GM12801 (cell line): ENCODE data around the gene CDC20.

Experiments used
- TF ChIP-seq, protein P1 (sequence below): IDR thresholded peaks from one replicate; pipeline ENCODE4 v1.5.1; 2011; ENCODE audit warnings: control low read depth; ENCODE audit not compliant: insufficient read length; ENCODE audit errors: extremely low read depth

CDC20 gene

GRCh38 chr1:43382027-43382779 lies 23.4 kb downstream of the CDC20 start:
- TF ChIP-seq, protein P1, sequence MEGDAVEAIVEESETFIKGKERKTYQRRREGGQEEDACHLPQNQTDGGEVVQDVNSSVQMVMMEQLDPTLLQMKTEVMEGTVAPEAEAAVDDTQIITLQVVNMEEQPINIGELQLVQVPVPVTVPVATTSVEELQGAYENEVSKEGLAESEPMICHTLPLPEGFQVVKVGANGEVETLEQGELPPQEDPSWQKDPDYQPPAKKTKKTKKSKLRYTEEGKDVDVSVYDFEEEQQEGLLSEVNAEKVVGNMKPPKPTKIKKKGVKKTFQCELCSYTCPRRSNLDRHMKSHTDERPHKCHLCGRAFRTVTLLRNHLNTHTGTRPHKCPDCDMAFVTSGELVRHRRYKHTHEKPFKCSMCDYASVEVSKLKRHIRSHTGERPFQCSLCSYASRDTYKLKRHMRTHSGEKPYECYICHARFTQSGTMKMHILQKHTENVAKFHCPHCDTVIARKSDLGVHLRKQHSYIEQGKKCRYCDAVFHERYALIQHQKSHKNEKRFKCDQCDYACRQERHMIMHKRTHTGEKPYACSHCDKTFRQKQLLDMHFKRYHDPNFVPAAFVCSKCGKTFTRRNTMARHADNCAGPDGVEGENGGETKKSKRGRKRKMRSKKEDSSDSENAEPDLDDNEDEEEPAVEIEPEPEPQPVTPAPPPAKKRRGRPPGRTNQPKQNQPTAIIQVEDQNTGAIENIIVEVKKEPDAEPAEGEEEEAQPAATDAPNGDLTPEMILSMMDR = no peak

GRCh38 chr1:43383449-43383848 lies 24.7 kb downstream of the CDC20 start:
- TF ChIP-seq, protein P1 = no peak

DNA sequence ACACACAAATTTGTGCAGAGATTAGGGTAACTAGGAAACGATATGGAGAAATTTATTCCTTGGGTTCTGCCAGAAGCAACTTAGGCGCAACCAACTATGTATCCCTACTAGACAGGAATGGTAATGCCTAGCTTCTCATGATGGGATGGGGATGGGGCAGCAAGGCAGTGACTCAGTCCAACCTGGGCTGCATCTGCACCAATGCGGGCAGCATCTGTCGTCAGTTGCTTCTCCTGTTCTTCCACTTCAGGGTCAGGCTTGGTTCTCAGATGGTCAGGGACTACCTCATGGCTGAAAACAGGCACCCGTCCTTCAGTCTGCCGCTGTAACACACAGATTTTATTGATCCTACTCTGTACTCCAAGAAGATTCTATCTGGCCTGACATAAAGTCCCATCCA lies 27.9 kb downstream of the CDC20 start:
- TF ChIP-seq, protein P1 = no peak

GRCh38 chr1:43387976-43388599 lies 29.3 kb downstream of the CDC20 start:
- TF ChIP-seq, protein P1 = no peak

- TF ChIP-seq, protein P1 = no peak
Measured at GRCh38 chr1:43388613-43389012, 29.8 kb downstream of the CDC20 start.

- TF ChIP-seq, protein P1 = no peak
Measured at GRCh38 chr1:43389326-43390313, 30.8 kb downstream of the CDC20 start, which contains the start of the genes MED8 and SZT2. Gene MED8 (minus strand): TSS chr1:43389800. CDS start chr1:43389764, 36 bp downstream. Gene SZT2 (plus strand): TSS chr1:43389899. CDS start chr1:43389969, 70 bp downstream.

DNA sequence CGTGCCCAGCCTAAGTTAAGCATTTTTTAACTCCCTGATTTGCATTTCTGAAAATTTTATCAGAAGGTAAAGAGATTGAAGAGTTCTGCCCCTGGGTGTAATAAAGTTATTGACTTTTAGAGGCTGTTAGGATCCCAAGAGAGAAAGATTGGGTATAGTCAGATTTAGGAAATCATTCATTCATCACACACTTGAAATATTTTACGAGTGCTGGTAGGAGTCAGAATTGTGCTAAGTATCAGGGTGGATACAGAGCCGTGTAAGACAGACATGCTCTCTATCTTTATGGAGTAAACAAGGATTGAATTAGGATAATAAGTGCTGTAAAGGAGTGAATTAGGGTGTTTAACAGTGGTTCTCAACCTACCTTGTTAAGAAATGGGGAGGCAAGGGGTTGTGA lies 33.9 kb downstream of the CDC20 start:
- TF ChIP-seq, protein P1 = no peak
